GM13976 (cell line): ENCODE data around the gene TMEM86B.

ENCODE experiments used
- DNase-seq: peaks from one replicate; pipeline ENCODE4 v3.0.0; 2012; ENCODE audit warnings: low spot score
- CTCF ChIP-seq: IDR thresholded peaks from 2 replicates; pipeline ENCODE4 v1.5.1; 2012; ENCODE audit warnings: borderline replicate concordance, mild to moderate bottlenecking; ENCODE audit not compliant: insufficient read depth; ENCODE audit errors: extremely low read depth, missing control alignments, control extremely low read depth
- in situ Hi-C: fragments of 300-500 bp; cut with MboI; formaldehyde crosslinking; loops from one replicate; pipeline ENCODE4 v1.12.0; 2022; ENCODE audit warnings: low sequenced_read_pairs, mixed read lengths, inconsistent platforms; ENCODE audit not compliant: unreplicated experiment

Gene TMEM86B

GRCh38 chr19:55189403-55189835, 39.1 kb downstream of the TMEM86B start:
- TF ChIP-seq CTCF = no peak
- no peak for DNase-seq
- in situ Hi-C loops = no loop called here

GRCh38 chr19:55188625-55189024, 39.9 kb downstream of the TMEM86B start:
- no peak for DNase-seq
- no peak for TF ChIP-seq CTCF
- in situ Hi-C loops = no loop called here

- in situ Hi-C loops = no loop called here
- no peak for DNase-seq
- no peak for TF ChIP-seq CTCF
Observed at GRCh38 chr19:55186080-55186479, 42.5 kb downstream of the TMEM86B start.

- DNase-seq = no peak
- TF ChIP-seq CTCF = no peak
- in situ Hi-C loops = no loop called here
Observed at GRCh38 chr19:55181740-55182139, 46.8 kb downstream of the TMEM86B start.

- peak; percentile 89 for DNase-seq
- TF ChIP-seq CTCF = no peak
- in situ Hi-C loops = no loop called here
Observed at GRCh38 chr19:55179606-55180484, 48.7 kb downstream of the TMEM86B start, which contains the start of gene SYT5. SYT5 (minus strand) TSS chr19:55180289; CDS start chr19:55179041, 1,248 bp downstream.

GRCh38 chr19:55178781-55179599, 49.6 kb downstream of the TMEM86B start:
- no peak for TF ChIP-seq CTCF
- DNase-seq = peak; percentile 98
- in situ Hi-C loops = no loop called here
